DMS79 treated with DMSO at 0.1 percent for 48 hours (cell line): ENCODE measurements around the gene CNTROB.
"Not testable (repeated sequence)": the region's sequence is repeated elsewhere in the genome, so short reads cannot be mapped to it uniquely, and the experiment has no call there.

Source experiments
- DNase-seq: peaks from one replicate; lab custom pipeline; 2025; lab: John Stamatoyannopoulos, UW

The CNTROB gene

DNA sequence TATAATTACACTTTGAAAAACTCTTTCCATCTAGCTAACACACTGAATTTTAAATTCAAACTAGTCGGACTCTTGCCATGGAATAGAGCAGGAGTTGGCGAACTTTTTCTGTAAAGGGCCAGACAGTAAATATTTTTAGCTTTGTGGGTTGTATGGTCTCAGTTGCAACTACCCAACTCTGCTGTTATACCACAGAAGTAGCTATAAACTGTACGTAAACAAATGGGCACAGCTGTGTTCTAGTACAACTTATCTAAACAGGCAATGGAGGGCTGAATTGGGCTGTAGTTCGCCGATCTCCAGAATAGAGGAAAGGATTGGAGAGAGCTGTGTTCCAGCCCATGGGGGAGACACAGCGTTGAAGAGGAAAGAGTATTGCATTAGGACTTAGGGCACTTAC lies 8.7 kb downstream of the CNTROB start:
- no peak for DNase-seq

DNA sequence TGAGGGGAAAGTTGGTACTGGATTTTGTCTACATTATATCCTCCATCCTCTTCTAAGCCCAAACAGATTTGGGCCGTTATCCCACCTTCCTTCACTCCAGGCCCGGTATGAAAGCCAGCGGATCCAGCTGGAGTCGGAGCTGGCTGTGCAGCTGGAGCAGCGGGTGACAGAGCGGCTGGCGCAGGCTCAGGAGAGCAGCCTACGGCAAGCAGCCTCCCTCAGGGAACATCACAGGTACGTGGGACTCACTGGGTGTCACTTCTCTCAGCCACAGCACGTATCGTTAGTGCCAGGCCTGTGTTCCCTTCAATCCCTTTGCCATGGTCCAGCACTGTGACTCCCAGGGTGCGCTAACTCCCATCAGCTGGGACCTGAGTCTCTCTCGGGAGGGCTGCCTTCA lies 11.3 kb downstream of the CNTROB start:
- DNase-seq: no peak

DNA sequence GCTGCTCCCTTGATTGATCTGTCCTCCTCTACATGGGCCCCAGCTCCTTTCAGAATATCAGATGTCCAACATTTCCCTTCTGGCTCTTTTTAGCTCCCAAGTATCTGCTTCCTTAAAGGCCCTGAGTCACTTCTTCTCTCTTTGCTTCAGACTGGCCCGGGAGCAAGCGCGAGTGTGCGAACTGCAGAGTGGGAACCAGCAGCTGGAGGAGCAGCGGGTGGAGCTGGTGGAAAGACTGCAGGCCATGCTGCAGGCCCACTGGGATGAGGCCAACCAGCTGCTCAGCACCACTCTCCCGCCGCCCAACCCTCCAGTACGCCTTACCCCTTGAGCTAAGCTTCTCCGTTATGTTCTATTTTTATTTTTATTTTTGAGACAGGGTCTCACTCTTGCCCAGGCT lies 12.3 kb downstream of the CNTROB start:
- no peak for DNase-seq

DNA sequence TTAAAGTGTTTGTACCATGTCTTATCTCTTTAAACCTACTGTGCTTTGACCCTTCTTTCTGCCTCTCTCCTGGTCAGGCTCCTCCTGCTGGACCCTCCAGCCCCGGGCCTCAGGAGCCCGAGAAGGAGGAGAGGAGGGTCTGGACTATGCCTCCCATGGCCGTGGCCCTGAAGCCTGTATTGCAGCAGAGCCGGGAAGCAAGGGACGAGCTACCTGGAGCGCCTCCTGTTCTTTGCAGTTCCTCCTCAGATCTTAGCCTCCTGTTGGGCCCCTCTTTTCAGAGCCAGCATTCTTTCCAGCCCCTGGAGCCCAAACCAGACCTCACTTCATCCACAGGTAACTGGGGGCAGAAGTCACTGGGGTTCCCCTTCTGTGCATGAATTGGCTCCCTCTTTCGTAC lies 13.6 kb downstream of the CNTROB start:
- DNase-seq: no peak

DNA sequence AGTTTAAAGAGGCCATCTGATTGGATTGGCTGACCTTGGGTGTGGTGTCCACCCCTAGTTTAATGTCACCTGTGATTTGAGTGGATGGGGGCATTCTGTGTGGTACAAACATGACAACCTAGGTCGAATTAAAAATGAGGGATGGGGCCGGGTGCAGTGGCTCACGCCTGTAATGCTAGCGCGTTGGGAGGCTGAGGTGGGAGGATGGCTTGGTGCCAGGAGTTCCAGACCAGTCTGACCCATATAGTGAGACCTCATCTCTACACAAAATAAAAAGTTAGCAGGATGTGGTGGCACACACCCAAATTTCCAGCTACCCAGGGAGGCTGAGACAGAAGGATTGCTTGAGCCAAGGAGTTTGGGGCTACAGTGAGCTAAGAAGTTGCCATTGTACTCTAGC lies 14.4 kb downstream of the CNTROB start:
- no peak for DNase-seq

DNA sequence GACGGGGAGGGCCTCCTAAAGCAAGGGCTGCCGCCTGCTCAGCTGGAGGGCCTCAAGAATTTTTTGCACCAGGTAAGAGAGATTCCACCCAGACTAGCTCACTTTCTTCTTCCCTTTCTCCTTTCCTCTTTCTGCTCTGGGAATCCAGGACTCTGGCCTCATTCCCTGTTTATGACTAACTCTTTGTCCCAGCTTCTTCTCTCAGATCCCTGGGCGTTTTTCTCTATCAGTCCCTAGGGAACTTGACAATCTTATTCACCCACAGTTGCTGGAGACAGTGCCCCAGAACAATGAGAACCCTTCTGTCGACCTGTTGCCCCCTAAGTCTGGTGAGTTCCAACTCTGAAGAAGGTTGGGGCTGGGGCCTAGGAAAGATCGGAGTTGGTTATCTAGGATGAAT lies 15.6 kb downstream of the CNTROB start:
- no peak for DNase-seq

DNA sequence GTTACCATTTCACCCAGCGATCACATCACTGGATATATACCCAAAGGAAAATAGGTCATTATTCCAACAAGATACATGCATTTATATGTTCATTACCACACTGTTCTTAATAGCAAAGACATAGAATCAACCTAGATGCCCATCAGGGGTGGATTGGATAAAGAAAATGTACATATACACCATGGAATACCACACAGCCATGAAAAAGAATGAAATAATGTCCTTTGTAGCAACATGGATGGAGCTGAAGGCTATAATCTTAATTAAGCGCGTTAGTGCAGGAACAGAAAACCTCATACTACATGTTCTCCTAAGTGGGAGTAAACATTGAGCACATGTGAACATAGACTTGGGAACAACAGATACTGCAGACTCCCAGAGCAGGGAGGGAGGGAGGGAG lies 18.6 kb downstream of the CNTROB start:
- DNase-seq: no peak

DNA sequence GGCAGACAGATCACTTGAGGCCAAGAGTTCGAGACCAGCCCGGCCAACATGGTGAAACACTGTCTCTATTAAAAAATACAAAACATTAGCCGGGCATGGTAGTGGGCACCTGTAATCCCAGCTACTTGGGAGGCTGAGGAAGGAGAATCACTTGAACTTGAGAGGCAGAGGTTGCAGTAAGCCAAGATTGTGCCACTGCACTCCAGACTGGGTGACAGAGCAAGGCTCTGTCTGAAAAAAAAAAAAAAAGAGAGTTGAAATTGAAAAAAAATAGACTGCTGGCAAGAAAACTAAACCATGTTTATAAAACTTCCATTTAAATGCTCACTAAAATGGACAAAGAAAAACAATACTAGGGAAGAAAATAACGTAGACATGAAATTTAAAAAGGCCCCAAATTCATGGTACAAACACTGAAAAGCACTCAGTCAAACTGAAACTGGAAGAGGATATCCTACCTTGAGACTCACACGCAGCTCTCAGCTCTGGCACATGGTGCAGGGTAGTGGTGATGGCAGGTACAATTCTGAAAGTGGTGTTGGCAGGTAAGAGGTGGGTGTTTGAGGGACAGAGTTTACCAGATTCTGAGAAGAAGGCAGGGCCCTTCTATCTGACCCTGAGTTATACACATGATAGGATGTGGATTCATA lies 19.3 kb downstream of the CNTROB start:
- no peak for DNase-seq

DNA sequence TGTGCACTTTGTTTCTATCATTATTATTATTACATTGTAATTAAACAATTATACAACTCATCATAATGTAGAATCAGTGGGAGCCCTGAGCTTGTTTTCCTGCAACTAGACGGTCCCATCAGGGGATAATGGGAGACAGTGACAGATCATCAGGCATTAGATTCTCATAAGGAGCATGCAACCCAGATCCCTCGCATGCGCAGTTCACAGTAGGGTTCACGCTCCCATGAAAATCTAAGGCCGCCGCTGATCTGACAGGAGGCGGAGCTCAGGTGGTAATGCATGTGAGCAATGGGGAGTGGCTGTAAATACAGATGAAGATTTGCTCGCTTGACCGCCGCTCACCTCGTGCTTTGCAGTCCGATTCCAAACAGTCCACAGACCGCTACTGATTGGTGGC lies 21.3 kb downstream of the CNTROB start:
- not testable (repeated sequence) for DNase-seq

DNA sequence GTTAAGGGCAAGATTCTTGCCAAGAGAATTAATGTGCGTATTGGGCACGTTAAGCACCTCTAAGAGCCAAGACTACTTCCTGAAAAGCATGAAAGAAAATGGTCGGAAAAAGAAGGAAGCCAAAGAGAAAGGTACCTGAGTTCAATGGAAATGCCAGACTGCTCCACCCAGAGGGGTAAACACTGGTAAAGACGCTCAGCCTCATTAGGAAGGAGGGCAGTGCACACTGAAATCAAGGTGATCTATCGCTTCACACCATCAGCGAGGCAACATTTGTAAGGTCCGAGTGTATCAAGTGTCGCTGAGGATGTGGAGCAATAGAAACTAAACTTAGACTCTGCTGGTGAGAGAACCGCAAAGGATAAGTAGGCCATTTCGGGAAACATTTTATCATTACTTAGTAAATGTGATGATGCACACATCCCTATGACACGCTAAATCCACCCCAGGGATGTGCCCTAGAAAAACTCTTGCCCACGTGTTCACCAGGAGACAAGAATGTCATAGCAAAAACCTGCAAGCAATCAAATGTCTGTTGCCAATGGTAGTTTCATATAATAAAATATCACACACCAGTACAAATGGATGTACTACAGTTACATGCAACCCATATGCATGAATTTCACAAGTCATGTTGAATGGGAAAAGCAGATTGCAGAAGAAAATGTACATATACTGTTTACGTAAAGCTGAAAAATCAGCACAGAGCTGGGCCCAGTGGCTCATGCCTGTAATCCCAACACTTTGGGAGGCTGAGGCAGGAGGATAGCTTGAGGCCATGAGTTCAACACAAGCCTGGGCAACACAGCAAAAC lies 23.6 kb downstream of the CNTROB start:
- DNase-seq: no peak

DNA sequence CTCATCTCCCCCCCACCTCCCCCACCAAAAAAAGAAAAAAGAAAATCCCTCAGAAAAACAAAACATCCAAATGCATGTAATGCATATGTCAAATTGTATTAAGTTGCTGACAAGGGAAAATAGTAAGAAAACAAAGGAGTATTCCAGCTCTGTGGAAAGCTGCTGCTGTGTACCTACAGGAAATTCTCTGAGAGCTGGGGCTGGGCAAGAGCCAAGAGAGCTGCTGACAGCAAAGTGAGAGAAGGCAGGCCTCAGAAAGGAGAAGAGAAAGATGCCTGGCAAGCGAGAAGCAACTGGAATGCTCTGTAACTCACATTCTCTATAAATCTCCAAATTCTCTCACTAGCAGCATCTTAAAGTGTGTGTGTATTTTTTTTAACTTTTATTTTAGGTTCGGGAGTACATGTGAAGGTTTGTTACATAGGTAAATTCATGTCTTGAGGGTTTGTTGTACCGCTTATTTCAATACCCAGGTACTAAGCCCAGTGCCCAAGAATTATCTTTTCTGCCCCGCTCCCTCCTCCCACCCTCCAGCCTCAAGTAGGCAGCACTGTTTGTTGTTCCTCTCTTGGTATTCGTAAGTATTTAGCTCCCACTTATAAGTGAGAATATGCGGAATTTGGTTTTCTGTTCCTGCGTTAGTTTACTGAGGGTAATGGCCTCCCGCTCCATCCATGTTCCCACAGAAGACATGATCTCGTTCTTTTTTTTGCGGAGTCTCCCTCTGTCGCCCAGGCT lies 24.4 kb downstream of the CNTROB start:
- no peak for DNase-seq

DNA sequence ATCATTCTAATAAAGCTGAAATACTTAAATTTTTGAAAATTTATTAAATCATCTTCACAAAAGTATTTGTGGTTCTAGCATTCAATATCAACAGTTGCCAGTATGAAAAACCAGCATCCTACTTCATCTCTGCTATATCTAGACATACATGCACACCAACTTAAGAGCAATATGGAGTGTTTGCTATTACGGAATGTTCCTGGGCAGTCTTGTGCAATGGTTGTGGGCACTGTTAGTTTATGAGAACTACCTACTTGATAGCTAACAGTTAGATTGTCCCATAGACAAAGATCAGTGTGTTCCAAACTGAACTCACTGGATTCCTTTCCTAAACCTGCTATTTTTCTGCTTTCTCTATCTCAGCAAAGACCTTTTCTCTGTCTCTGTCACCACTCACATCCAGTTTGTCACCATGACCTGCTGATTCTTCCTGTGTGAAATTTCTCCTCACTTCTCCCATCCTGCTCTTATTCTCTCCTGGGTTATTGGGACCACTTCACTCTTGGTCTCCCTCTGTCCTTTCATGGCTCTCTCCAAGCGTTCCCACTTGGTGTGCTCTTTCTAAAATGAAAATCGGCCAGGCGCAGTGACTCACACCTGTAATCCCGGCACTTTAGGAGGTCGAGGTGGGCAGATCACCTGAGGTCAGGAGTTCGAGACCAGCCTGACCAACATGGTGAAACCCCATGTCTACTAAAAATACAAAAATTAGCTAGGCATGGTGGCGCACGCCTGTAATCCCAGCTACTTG lies 27.7 kb downstream of the CNTROB start:
- no peak for DNase-seq

DNA sequence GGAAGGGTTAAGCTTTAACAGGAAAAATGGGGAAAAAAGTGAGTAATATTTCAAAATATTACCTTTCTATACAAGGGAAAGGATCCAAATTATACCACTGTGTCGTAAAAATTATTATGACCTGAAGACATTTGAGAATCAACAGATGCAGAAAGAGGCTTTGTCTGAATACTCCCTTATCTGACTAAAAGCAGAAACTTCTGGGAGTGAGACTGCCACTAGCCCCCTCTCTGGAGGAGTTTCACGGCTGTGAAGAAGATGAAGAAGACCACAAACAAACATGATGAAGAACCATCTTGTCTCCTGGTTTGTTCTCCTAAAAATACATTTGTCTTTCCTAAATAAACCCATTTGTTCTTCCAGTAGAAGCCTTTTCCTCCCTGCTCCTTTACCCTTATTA lies 29.4 kb downstream of the CNTROB start:
- DNase-seq: no peak

DNA sequence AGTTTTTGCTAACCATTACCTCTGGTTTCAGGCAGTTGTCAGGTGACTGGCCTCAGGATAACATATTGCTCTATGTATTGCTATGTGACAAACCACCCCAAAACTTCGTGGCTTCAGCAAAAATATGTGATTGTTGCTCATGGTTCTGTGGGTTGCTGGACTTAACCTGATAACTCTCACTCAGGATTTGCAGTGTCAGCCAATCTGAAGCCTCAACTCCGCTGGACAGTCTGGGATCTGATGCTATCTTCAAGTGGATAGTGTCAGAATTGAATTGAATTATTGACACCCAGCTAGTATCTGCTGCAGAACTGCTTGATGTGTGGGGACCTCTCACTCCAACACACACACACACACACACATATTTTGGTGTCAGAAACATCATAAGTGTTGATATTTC lies 35.7 kb downstream of the CNTROB start:
- no peak for DNase-seq

DNA sequence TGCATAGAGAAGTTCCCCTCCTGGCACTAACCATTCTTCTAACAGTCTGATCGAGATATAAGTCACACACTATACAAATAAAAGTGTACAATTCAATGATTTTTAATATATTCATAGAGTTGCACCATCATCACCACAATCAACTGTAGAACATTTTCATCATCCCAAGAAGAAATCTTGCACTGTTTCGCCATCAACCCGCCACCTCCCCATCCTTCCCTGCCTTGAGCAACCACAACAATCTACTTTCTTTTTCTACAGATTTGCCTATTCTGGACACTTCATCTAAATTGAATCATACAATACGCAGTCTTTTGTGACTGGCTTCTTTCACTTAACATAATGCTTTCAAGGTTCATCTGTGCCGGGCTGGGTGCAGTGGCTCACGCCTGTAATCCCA lies 37.4 kb downstream of the CNTROB start:
- no peak for DNase-seq

DNA sequence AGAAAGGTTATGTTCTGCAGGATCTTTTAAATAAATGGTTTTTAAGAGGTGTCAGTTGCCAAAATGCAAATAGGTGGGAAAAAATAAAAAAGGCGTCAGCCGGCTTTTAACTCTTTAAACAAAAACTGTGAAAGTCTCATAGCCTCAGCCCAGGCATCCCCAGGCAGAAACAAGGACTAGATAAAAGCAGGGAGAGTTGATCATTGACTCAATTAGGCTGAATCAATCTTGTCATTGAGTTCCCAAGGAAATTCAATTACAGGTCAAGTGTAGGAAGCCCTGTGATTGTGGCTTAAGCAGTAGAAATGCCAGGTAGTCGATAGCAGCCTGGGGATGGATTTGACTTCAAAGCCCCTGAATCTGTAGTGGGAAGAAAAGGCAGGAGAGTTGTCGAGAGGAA lies 39.6 kb downstream of the CNTROB start:
- no peak for DNase-seq

DNA sequence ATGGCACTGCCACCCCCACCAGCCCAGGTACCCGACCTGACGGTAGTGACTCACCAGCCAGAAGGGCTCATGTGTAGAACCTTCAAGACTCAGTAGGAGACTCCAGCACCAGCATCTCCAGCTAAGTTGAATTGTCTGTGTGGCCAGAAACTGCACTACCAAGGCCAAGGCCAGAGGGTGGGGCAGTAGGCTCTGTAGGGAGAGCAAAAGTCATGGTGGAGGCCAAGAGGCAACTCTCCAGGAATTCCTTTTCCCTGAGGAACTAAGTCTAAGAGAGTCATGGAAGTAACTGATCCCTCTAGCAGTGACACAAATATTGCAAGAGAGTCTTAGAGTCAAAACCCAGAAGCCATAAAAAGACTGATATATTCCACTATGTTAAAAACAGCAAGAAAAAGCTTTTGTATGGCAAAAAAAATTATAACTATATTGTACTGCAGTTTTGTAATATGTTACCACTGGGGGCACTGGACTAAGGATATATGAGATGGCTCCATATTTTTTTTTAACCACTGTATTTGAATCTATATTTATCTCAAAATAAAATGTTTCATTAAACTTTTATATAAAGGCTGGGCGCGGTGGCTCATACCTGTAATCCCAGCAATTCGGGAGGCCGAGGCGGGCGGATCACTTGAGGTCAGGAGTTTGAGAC lies 40.3 kb downstream of the CNTROB start:
- DNase-seq: no peak

DNA sequence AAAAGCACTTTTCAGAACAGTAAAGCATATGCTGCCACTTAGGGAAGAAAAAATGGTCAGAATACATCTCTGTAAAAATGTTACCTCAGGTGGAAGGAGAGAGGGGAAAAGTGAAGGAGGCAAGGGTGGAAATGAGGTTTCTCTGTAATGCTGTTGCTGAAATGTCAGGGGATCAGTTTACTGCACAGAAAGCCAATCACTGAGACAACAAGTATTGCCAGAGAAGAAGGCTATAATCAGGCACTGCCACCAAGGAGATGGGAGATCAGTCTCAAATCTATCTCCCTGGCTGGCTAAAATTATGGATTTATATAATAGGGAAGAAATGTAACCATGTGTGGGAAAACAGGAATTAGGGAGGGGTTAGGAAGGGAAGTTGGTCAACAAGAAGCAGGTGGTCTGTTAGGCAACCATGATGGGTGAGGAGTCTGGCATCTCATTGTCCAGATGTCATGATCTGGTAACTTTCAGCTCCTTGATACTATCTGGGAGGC lies 42.7 kb downstream of the CNTROB start:
- DNase-seq: no peak

DNA sequence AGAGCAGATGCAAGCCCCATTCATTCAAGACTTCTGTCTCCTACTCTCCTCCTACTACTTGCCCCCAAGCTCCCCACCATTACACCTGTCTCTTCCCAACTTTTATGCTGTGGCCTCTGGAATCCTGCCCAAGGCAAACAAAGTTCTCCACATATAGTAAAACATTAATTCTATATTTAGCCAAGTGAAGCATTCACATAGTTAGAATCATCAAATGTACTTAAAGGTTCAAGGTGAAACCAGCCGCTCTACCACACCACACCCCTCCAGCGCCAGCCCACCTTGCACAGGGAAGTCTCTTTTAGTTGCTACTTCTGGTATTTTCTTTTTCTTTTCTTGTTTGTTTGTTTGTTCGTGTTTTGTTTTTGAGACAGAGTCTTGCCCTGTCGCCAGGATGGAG lies 45.0 kb downstream of the CNTROB start:
- DNase-seq: no peak

DNA sequence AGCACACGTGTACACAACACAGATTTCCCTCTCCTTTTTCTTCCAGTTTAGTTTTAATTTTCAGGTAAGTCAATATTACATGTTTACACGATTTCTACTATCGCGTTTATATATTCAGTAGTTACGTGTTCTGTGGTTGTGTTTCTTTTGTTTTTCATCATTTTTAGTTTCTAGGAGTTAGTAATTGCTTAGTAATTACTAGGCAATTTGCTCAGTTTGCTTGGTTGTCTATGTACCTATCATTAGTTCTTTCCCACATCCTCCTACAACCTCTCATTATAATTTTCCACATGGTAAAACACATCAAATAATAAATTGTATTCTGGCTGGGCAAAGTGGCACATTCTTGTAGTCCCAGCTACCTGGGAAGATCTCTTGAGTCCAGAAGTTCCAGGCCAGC lies 45.8 kb downstream of the CNTROB start:
- no peak for DNase-seq

DNA sequence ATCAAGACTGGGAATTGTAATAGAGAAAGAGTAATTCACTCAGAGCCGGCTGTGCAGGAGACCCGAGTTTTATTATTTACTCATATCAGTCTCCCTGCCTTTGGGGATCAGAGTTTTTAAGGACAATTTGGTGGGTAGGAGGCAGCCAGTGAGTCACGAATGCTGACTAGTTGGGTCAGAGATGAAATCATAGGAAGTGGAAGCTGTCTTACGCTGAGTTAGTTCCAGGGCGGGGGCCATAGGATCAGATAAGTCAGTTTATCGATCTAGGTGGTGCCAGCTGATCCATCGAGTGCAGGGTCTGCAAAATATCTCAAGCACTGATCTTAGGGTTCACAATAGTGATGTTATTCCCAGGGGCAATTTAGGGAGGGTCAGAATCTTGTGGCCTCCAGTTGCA lies 50.2 kb downstream of the CNTROB start:
- no peak for DNase-seq

DNA sequence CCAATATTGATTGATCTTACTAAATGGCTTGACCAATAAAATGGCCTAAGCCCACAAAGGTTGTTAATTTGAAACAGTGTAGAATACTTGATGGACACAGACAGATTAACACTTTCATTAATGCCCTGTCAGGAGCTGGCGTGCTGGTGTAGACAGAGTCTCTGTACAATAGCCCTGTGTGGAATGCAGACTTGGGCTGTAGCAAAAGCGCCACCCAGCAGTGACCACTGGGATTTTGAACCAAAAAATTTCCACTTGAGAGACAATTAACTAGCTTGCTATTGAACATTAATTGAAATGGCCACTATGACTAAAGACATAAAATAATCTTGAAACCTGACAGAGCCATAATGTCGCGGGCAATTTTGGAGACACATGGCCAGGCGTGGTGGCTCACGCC lies 50.7 kb downstream of the CNTROB start:
- DNase-seq: no peak
